Bronchial epithelial cell (primary cell): Measurements from ENCODE around the gene NGB. TPM values are rescaled to one million over a fixed set of nuclear protein-coding genes. Genes with fewer than 3 reads are reported as not detected.

Source experiments
- DNase-seq: peaks from one replicate; pipeline ENCODE4 v3.0.0-alpha.2; 2010; ENCODE audit warnings: low read depth
- FAIRE-seq: peaks from 2 replicates; lab custom pipeline; 2011; peaks lifted over from hg19 to GRCh38; lab: Jason Lieb, UNC
- H3K27me3 ChIP-seq: 2 replicates; pipeline ENCODE4 v1.5.1; 2011; ENCODE audit warnings: low read length; ENCODE audit not compliant: control insufficient read depth, insufficient read depth
- H3K36me3 ChIP-seq: 2 replicates; pipeline ENCODE4 v1.5.1; 2011; ENCODE audit warnings: low read length; ENCODE audit not compliant: control insufficient read depth, insufficient read depth
- H3K4me3 ChIP-seq: 2 replicates; pipeline ENCODE4 v1.5.1; 2011; ENCODE audit warnings: mild to moderate bottlenecking, low read depth, low read length, control low read depth
- total RNA-seq: library from RNA; depleted of rRNA; stranded (reverse); fragments of >200 nt; gene quantifications from 2 replicates; pipeline ENCODE4 v1.2.1, GENCODE V29; 2014
- TF ChIP-seq, protein P1 (sequence below): IDR thresholded peaks from 2 replicates; pipeline ENCODE4 v1.5.1; 2011; ENCODE audit warnings: mild to moderate bottlenecking, moderate library complexity, low read length, control low read depth, inconsistent platforms; ENCODE audit not compliant: insufficient read depth, severe bottlenecking

Gene NGB
- total RNA-seq, 1 donor from 2014 or later: 0.26 TPM

DNA sequence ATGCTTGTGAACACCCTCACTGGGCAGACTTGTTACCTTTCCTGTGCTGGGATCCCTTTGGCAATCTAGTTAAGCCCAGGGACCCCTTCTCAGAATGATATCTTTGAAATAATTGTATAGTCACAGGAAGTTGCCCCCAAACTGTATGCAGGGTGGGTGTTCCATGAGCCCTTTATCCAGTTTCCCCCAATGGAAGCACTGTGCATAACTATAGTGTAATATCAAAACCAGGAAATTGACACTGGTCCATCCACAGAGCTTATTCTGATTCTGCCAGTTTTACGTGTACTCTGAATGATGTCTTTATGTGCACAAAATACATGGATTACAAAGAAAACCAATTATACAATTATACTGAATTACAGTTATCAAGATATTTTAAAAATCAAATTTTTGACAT, 24.2 kb downstream of the NGB start:
- Histone ChIP-seq H3K27me3 (no peaks in the 10 kb centered on the region), H3K4me3 (no peak overlapping the region), H3K36me3 (no peaks in the 10 kb centered on the region)
- FAIRE-seq (no peak), DNase-seq (no peak)
- TF ChIP-seq, protein P1, sequence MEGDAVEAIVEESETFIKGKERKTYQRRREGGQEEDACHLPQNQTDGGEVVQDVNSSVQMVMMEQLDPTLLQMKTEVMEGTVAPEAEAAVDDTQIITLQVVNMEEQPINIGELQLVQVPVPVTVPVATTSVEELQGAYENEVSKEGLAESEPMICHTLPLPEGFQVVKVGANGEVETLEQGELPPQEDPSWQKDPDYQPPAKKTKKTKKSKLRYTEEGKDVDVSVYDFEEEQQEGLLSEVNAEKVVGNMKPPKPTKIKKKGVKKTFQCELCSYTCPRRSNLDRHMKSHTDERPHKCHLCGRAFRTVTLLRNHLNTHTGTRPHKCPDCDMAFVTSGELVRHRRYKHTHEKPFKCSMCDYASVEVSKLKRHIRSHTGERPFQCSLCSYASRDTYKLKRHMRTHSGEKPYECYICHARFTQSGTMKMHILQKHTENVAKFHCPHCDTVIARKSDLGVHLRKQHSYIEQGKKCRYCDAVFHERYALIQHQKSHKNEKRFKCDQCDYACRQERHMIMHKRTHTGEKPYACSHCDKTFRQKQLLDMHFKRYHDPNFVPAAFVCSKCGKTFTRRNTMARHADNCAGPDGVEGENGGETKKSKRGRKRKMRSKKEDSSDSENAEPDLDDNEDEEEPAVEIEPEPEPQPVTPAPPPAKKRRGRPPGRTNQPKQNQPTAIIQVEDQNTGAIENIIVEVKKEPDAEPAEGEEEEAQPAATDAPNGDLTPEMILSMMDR: no peak

DNA sequence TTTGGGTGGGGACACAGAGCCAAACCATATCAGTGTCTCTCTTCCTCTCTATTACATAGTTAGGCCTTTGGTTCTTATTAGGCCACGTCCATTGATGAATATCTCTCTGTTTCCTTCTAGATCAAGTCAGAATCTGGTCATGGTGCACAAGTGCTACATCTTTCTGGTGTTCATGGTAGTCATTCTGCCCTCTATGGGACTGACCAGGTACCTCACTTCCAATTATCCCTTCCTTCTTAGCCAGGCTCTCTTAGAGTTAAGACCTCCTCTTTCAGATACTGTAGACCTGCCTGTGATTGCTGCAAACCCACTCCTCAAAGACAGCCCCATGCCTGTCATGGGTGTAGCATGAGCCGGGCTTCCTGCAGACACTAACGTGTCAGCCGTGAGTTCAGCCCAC, 25.2 kb downstream of the NGB start:
- DNase-seq (peak; percentile 5), FAIRE-seq (no peak)
- H3K36me3 ChIP-seq: no peaks in the 10 kb centered on the region
- H3K27me3 ChIP-seq: no peaks in the 10 kb centered on the region
- TF ChIP-seq, protein P1: peak; percentile 8
- no peak overlapping the region for H3K4me3 ChIP-seq

DNA sequence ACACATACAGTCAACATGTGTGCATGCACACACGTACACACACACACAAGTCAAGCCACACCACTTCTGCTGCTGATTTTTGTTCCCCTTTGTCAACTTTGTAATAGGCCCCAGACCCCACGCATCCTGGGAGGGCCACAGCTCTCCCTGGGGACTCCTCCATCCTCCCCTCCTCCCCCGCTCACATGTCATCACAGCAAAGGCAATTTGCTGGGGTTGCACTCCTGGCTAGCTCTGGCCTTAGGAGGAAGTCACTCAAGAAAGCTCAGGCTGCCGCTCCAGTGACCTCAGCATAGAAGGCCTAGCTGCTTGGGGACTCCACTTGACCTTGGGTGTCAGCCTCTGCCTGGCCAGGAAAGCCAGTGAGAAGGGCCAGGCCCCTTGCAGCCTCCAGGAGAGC, 27.2 kb downstream of the NGB start:
- no peaks in the 10 kb centered on the region for H3K27me3 ChIP-seq
- TF ChIP-seq, protein P1: no peak
- no peak for DNase-seq
- no peak overlapping the region for H3K4me3 ChIP-seq
- no peaks in the 10 kb centered on the region for H3K36me3 ChIP-seq
- FAIRE-seq: peak; percentile 89

DNA sequence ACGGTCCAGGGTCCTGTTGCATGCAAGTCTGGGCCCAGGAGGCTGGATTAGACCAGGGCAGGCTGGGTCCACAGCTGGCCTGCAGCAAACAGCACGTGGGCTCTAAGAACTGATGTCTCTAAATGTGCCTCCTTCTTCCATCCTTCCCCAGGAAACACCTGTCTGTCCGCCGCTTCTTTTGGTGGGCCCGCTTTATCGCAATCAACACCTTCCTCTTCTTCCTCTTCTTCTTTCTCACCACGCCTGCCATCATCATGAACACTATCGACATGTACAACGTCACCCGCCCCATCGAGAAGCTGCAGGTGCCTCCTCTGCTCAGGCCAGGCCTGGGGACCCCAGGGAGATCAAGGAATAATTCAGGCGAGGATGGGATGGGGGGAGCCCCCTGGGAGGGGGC, 28.3 kb downstream of the NGB start:
- TF ChIP-seq, protein P1: no peak
- no peak overlapping the region for H3K4me3 ChIP-seq
- no peaks in the 10 kb centered on the region for H3K27me3 ChIP-seq
- H3K36me3 ChIP-seq: no peaks in the 10 kb centered on the region
- FAIRE-seq (no peak), DNase-seq (no peak)

DNA sequence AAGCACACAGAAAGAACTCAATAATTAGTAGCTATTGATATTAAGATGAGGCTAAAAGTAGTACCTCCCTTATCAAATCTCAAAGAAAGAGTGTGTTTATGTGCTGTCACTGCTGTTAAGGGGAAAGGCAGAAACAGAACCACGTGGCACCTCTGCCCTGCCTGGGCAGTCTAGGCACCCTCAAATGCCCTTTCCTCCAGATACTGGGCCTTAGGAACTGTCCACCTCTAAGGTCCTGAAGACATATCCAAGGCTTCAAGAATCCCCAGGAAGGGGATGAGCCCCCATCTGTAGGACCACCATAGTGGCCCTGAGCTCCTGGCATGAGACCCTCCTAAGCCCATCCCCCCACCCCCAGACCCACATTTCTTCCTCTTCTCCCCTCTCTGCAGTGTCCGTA, 29.1 kb downstream of the NGB start:
- TF ChIP-seq, protein P1: no peak
- no peak overlapping the region for H3K4me3 ChIP-seq
- DNase-seq (no peak), FAIRE-seq (no peak)
- no peaks in the 10 kb centered on the region for H3K36me3 ChIP-seq
- no peaks in the 10 kb centered on the region for H3K27me3 ChIP-seq

DNA sequence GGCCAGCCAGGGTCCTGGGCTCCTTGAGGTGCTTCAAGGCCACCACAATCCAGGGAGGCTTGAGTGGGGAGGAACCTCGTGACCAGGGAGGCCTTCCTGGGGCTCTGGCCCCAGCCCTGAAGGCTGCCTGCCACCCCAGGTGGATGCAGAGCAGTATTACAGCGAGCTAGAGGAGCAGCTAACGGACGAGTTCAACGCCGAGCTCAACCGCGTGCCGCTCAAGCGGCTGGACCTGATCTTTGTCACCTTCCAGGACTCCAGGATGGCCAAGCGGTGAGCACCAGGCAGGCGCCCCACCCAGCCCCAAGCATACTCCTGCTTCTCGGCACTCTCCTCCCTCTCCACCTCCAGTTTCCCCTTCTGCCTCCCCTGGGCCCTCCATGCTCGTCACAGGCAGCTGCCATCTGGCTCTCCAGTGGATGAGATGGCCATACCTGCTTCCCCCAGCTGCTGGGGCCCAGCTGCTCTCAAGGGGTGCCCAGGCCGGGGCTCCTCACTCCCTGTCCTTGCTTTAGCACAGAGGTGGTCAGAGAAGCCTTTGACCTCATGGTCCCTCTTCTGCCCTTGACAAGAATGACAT, 30.6 kb downstream of the NGB start:
- FAIRE-seq: no peak
- no peak for DNase-seq
- no peak overlapping the region for H3K4me3 ChIP-seq
- H3K27me3 ChIP-seq: no peaks in the 10 kb centered on the region
- H3K36me3 ChIP-seq: no peaks in the 10 kb centered on the region
- TF ChIP-seq, protein P1: no peak
